Erythroblast (primary cell): ENCODE measurements around the gene MAP7D2.

Experiments used
- GATA1 ChIP-seq: IDR thresholded peaks from 2 replicates; pipeline ENCODE4 v1.6.1; 2011; ENCODE audit warnings: low read depth, mild to moderate bottlenecking, control low read depth, low read length, moderate library complexity
- POLR2A ChIP-seq: IDR thresholded peaks from 2 replicates; pipeline ENCODE4 v1.6.1; 2011; ENCODE audit warnings: mild to moderate bottlenecking, low read length

- no peak for TF ChIP-seq POLR2A
- no peak for TF ChIP-seq GATA1
Observed at GRCh38 chrX:20129547-20129946, 12.8 kb upstream of the MAP7D2 start.
